Testis (tissue), 2 donors: ENCODE results near the gene TEX52.

Experiments
- POLR2A ChIP-seq: fragments of 450-650 bp; IDR thresholded peaks from one replicate; pipeline ENCODE4 v1.6.1; 2017; ENCODE audit warnings: antibody characterized with exemption, mild to moderate bottlenecking, moderate library complexity
- TF ChIP-seq, protein P1 (sequence below), 3 experiments: fragments of 450-650 bp in 2 of 3; fragments of 200-600 bp in 1 of 3; sonication (generic) in 1 of 3; IDR thresholded peaks; one replicate each; pipeline ENCODE4 v1.5.1; 2016 to 2019; ENCODE audit warnings: antibody characterized with exemption in 3 of 3, mild to moderate bottlenecking in 2 of 3, moderate library complexity in 1 of 3

DNA sequence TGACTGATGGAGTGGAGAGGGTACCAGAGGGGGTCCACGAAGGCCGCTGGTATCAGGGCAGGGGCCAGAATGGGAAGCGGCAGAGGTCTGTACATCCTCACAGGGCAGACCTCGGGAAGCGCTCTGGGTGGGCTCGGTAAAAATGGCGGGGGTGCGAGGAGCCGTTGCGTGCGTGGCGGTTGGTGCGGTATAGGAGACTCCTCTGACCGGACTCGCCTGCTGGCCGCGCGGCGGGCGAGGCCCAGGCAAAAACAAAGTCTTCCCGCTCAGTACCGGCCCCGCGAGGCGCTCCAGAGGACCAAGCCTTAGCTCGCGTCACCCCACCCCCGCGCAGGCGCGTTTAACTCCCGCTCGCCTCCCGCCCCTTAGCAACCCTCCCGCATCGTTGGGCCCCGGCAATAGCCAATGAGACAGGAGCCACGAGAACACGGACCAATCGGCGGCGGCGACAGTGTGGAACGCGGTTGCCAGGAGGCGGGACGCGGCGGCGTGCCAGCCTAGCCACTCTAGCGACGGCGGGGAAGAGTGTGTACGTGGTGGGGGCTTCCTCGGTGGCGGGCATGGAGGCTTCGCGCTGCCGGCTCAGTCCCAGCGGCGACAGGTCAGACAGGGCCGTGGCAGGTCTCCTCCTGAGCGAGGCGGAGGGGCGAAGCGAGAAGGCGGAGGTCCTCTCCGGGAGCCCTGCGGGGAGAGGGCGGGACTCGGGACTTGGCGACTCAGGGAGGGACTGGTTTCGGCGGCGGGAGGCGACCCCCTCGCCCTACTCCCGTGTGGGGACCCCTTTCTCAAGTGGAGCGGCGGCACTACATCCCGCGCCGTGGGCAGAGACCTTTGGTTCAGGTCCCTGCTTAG lies 33.8 kb upstream of the TEX52 start, which contains the start of gene TULP3:
- TF ChIP-seq POLR2A: peak; percentile 51
- TF ChIP-seq, protein P1, sequence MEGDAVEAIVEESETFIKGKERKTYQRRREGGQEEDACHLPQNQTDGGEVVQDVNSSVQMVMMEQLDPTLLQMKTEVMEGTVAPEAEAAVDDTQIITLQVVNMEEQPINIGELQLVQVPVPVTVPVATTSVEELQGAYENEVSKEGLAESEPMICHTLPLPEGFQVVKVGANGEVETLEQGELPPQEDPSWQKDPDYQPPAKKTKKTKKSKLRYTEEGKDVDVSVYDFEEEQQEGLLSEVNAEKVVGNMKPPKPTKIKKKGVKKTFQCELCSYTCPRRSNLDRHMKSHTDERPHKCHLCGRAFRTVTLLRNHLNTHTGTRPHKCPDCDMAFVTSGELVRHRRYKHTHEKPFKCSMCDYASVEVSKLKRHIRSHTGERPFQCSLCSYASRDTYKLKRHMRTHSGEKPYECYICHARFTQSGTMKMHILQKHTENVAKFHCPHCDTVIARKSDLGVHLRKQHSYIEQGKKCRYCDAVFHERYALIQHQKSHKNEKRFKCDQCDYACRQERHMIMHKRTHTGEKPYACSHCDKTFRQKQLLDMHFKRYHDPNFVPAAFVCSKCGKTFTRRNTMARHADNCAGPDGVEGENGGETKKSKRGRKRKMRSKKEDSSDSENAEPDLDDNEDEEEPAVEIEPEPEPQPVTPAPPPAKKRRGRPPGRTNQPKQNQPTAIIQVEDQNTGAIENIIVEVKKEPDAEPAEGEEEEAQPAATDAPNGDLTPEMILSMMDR (IDR thresholded peaks at IDR 0.05): peak in 2 of 3 experiments; percentile 8 to 25
